HCT116 (cell line): Measurements from ENCODE around the gene CHRD. TPM values are rescaled to one million over a fixed set of nuclear protein-coding genes. Genes with fewer than 3 reads are reported as not detected.

Experiments
- ATAC-seq: fragments of 200-7000 bp; cut with Tn5 transposase; 2 replicates; pipeline ENCODE4 v1.9.1; 2020; ENCODE audit warnings: mild to moderate bottlenecking, moderate library complexity
- BruUV-seq: library from RNA; stranded (reverse); fragments of 400-500 nt; replicated peaks from 2 replicates; lab custom pipeline; 2021; lab: Mats Ljungman, UMichigan
- CTCF ChIA-PET: fragments of 300-600 bp; sonication (Branson Sonifier 250); formaldehyde crosslinking; loops from one replicate; lab custom pipeline; 2021; ENCODE audit warnings: antibody characterized with exemption; lab: Charles Lee
- POLR2A ChIA-PET: fragments of 300-600, 350-600 bp; sonication (Branson Sonifier 250); formaldehyde crosslinking; loops from one replicate; lab custom pipeline; 2021; ENCODE audit warnings: antibody characterized with exemption; lab: Charles Lee
- RAD21 ChIA-PET, 2 experiments: fragments of 300-600 bp; sonication (Branson Sonifier 250); formaldehyde crosslinking; loops; one replicate each; lab custom pipeline; 2023; ENCODE audit warnings: low total read pairs in 2 of 2; ENCODE audit not compliant: uncharacterized antibody in 2 of 2, unreplicated experiment in 2 of 2, low non-redundant PET in 1 of 2; lab: Charles Lee
- DNase-seq: peaks from one replicate; pipeline ENCODE4 v3.0.0-alpha.2; 2010; ENCODE audit warnings: low read depth, low spot score
- H2AFZ ChIP-seq: fragments of 200-600 bp; shearing (Covaris generic), sonication (generic); 2 replicates; pipeline ENCODE4 v1.6.1; 2017; ENCODE audit warnings: low read depth, mixed run types, mixed read lengths, antibody characterized with exemption, low read length; ENCODE audit not compliant: poor library complexity, severe bottlenecking
- H3K27ac ChIP-seq: 2 replicates; pipeline ENCODE4 v1.5.1; 2012; ENCODE audit warnings: low read depth, low read length
- H3K27me3 ChIP-seq: fragments of 200-600 bp; sonication (generic); 2 replicates; pipeline ENCODE4 v1.6.1; 2016; ENCODE audit warnings: mixed run types, low read length, mixed read lengths; ENCODE audit not compliant: insufficient read depth
- H3K36me3 ChIP-seq, 2 experiments: fragments of 200-500 bp in 1 of 2; fragments of 200-600 bp in 1 of 2; sonication (Bioruptor generic) in 1 of 2; sonication (generic) in 1 of 2; 2 replicates each; pipeline versions ENCODE4 v1.5.1 to v1.6.1; 2014 to 2016; ENCODE audit warnings: low read length in 2 of 2, inconsistent platforms in 1 of 2, mixed read lengths in 1 of 2, mixed run types in 1 of 2; ENCODE audit not compliant: insufficient read depth in 2 of 2, control insufficient read depth in 1 of 2
- H3K4me1 ChIP-seq, 2 experiments: fragments of 200-600 bp in 1 of 2; sonication (generic) in 1 of 2; 2 replicates each; pipeline versions ENCODE4 v1.5.1 to v1.6.1; 2012 to 2017; ENCODE audit warnings: low read length in 2 of 2, inconsistent platforms in 1 of 2, mild to moderate bottlenecking in 1 of 2, mixed read lengths in 1 of 2, mixed run types in 1 of 2, moderate library complexity in 1 of 2; ENCODE audit not compliant: insufficient read depth in 2 of 2, control insufficient read depth in 1 of 2
- H3K4me2 ChIP-seq: fragments of 200-600 bp; sonication (generic); 2 replicates; pipeline ENCODE4 v1.6.1; 2017; ENCODE audit warnings: mixed run types, low read length, mixed read lengths
- H3K4me3 ChIP-seq, 2 experiments: fragments of 200-600 bp in 1 of 2; sonication (generic) in 1 of 2; replicated peaks in 1 of 2; 2 replicates each; pipeline ENCODE4 v1.5.1; 2011 to 2016; ENCODE audit warnings: low read length in 2 of 2, control low read depth in 1 of 2, low read depth in 1 of 2, mild to moderate bottlenecking in 1 of 2, mixed read lengths in 1 of 2, mixed run types in 1 of 2
- H3K79me2 ChIP-seq: fragments of 200-600 bp; sonication (generic); 2 replicates; pipeline ENCODE4 v1.6.1; 2017; ENCODE audit warnings: mild to moderate bottlenecking, mixed run types, low read length, moderate library complexity, mixed read lengths; ENCODE audit not compliant: insufficient read depth
- H3K9ac ChIP-seq: fragments of 200-600 bp; sonication (generic); 2 replicates; pipeline ENCODE4 v1.6.1; 2016; ENCODE audit warnings: low read length, mixed read lengths
- H3K9me2 ChIP-seq: fragments of 200-600 bp; sonication (generic), shearing (Covaris generic); 2 replicates; pipeline ENCODE4 v1.6.1; 2017; ENCODE audit warnings: mixed run types, mild to moderate bottlenecking, moderate library complexity; ENCODE audit not compliant: insufficient read depth
- H3K9me3 ChIP-seq, 2 experiments: fragments of 200-500 bp in 1 of 2; fragments of 200-600 bp in 1 of 2; sonication (Bioruptor generic) in 1 of 2; sonication (generic) in 1 of 2; 2 replicates each; pipeline ENCODE4 v1.6.1; 2014 to 2017; ENCODE audit warnings: low read length in 2 of 2, mixed read lengths in 2 of 2, inconsistent platforms in 1 of 2, low read depth in 1 of 2, mild to moderate bottlenecking in 1 of 2, mixed run types in 1 of 2, moderate library complexity in 1 of 2; ENCODE audit not compliant: control insufficient read depth in 1 of 2, insufficient read depth in 1 of 2
- H4K20me1 ChIP-seq: fragments of 200-600 bp; sonication (generic), shearing (Covaris generic); 2 replicates; pipeline ENCODE4 v1.6.1; 2017; ENCODE audit warnings: mixed run types, mild to moderate bottlenecking, moderate library complexity; ENCODE audit not compliant: insufficient read depth
- CBX3 ChIP-seq: IDR thresholded peaks from 2 replicates; pipeline ENCODE4 v1.6.1; 2012; ENCODE audit warnings: low read depth
- CTCF ChIP-seq, 3 experiments: fragments of 200-600 bp in 1 of 3; sonication (generic) in 1 of 3; IDR thresholded peaks in 2 of 3; conservative IDR thresholded peaks in 1 of 3; 2 replicates each; pipeline ENCODE4 v1.5.1; 2012 to 2017; ENCODE audit warnings: low read depth in 2 of 3, low read length in 2 of 3, antibody characterized with exemption in 1 of 3, borderline replicate concordance in 1 of 3, control low read depth in 1 of 3, mild to moderate bottlenecking in 1 of 3, mixed read lengths in 1 of 3, mixed run types in 1 of 3, moderate library complexity in 1 of 3; ENCODE audit not compliant: insufficient read depth in 1 of 3
- EZH2phosphoT487 ChIP-seq: fragments of 200-600 bp; IDR thresholded peaks from 2 replicates; pipeline ENCODE4 v1.6.1; 2018; ENCODE audit warnings: antibody characterized with exemption, borderline replicate concordance
- SP1 ChIP-seq: IDR thresholded peaks from 2 replicates; pipeline ENCODE4 v1.6.1; 2012; ENCODE audit warnings: low read depth
- ZBTB33 ChIP-seq: IDR thresholded peaks from 2 replicates; pipeline ENCODE4 v1.6.1; 2011; ENCODE audit warnings: mild to moderate bottlenecking, low read length, moderate library complexity; ENCODE audit not compliant: insufficient replicate concordance; ENCODE audit errors: extremely low read depth
- intact Hi-C: fragments of 100-400 bp; cut with micrococcal nuclease; formaldehyde crosslinking; loops from 2 replicates; pipeline ENCODE4 v1.10.0; 2022
- total RNA-seq: library from RNA; stranded (reverse); gene quantifications from one replicate; pipeline ENCODE4 v1.2.1, GENCODE V29; 2021; ENCODE audit not compliant: unreplicated experiment

Gene CHRD
- total RNA-seq, 1 experiment from 2014 or later, result 8.0 TPM

GRCh38 chr3:184360929-184361531 is 18.8 kb upstream of the CHRD start:
- ATAC-seq (no peak), DNase-seq (no peak)
- Histone ChIP-seq H3K4me2 (peak overlapping the region; percentile 99), H3K79me2 (peaks cover 39% of the 10 kb centered on the region), H3K9ac (peak overlapping the region; percentile 99), H3K4me1 (peaks cover 9 to 25% of the 10 kb centered on the region in 2 experiments), H2AFZ (no peak overlapping the region), H3K36me3 (peaks cover 17 to 18% of the 10 kb centered on the region in 2 experiments; a peak in 3 of 4 replicates), H3K9me3 (no peaks in the 10 kb centered on the region), H3K4me3 (peak overlapping the region; percentile 95 to 96), H3K27me3 (no peaks in the 10 kb centered on the region), H3K9me2 (no peaks in the 10 kb centered on the region), H3K27ac (peak overlapping the region; percentile 96), H4K20me1 (no peaks in the 10 kb centered on the region)
- CTCF ChIA-PET, result interaction anchor here (0.6 to 1.4 kb wide), 3 partner anchors 10 to 891 kb away, joined by 3 read pairs; no protein-coding TSS in a partner anchor
- TSS peak; percentile 46 for BruUV-seq
- POLR2A ChIA-PET, result interaction anchor here (0.9 to 1.9 kb wide), 2 partner anchors 15 to 153 kb away, joined by 3 to 5 read pairs; no protein-coding TSS in a partner anchor
- TF ChIP-seq EZH2phosphoT487 (no peak), ZBTB33 (no peak), CBX3 (no peak), CTCF (IDR thresholded peaks at IDR 0.05 in 2 of 3, conservative IDR thresholded peaks at IDR 0.05 in 1 of 3; ENCODE audit: borderline replicate concordance in 1 of 3, insufficient read depth in 1 of 3, low read depth in 2 of 3, low read length in 2 of 3) (no peak), SP1 (no peak)
- TF ChIP-seq, all 23 proteins: peak for 0
- intact Hi-C loops, result no loop called here
- RAD21 ChIA-PET, result no interaction called here
